Measurements from ENCODE around the gene IGFN1. TPM values are rescaled to one million over a fixed set of nuclear protein-coding genes. Genes with fewer than 3 reads are reported as not detected.

Gene IGFN1
- total and polyA plus RNA-seq, 2 donors from 2014 or later, result 2.8 TPM; not detected in 1

DNA sequence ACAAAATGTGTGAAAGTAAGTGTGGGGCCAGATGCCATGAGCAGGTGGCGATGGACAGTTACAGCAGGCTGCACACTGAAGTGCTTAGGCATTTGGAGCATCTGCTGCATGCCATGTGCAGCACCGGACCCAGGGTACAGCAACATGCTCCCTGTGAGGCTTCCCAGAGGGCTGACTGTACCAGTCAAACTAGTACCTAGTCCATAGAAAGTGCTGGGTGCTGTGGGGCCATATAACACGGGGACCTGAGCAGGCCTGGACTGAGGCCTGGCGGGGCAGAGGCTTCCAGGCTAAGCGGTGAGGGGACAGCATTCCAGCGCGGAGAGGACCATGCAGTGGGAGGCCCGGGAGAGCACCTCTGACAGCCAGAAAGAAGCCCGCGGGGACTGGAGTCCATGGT lies 62.8 kb downstream of the IGFN1 start:
- DNase-seq (peak in 1 of 5 donors; percentile 53), FAIRE-seq (no peak)
- Histone ChIP-seq H3K4me1 (ENCODE audit: control insufficient read depth in 2 of 3, insufficient read depth in 2 of 3, low read depth in 1 of 3, low read length in 3 of 3) (no peaks in the 10 kb centered on the region), H3K4me3 (ENCODE audit: low read length in 3 of 3) (no peak overlapping the region), H3K27me3 (ENCODE audit: control insufficient read depth, insufficient read depth, low read length) (no peaks in the 10 kb centered on the region), H3K9me3 (ENCODE audit: control insufficient read depth in 2 of 3, insufficient read depth in 1 of 3, low read length in 3 of 3) (no peaks in the 10 kb centered on the region), H3K9ac (ENCODE audit: low read length in 3 of 3) (no peak overlapping the region), H3K36me3 (ENCODE audit: control insufficient read depth in 2 of 3, insufficient read depth in 3 of 3, low read length in 3 of 3) (no peaks in the 10 kb centered on the region), H3K27ac (ENCODE audit: low read depth in 2 of 2, low read length in 2 of 2) (no peak overlapping the region)
- intact Hi-C loops (cut with DNase I), result loop anchor here (5.0 kb wide), 1 partner anchor 109 kb away; no protein-coding TSS in a partner anchor
- TF ChIP-seq CTCF (IDR thresholded peaks at IDR 0.05; ENCODE audit: borderline replicate concordance, extremely low read depth, insufficient read depth), result no peak

DNA sequence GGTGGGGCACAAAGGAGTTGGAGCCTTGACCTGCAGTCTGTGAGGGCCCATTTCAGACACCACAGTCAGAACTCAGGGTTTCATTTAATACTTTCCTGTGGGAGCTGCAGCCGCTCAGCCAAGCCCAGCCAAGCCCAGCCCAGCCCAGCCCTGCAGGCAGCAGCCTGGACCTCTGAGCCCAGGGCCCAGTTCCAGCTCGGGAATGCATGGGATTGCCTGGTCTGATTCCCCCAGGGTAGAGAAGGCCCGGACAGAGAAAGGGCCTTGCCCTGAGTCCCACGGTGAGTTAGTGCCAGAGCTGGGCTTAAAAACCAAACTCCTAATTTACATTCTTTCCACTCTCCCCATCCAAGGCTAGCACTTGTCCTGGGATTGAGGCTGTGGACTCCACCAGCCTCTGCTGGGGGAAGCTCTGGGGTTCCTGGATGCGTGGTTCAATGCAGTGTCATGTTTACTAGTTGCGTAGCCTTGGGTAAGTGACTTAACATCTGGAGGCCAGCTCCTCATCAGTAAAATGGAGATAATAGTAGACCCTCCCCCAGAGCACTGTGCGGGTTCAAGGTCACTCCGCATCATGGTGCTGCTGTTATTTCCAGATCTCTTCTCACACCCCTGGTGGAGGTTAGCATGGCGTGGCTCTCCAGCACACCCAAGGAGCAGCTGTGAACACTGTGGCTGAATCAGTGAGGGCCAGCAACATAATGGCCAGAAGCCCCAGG lies 63.4 kb downstream of the IGFN1 start:
- Histone ChIP-seq H3K9me3 (ENCODE audit: control insufficient read depth in 2 of 3, insufficient read depth in 1 of 3, low read length in 3 of 3) (no peaks in the 10 kb centered on the region), H3K36me3 (ENCODE audit: control insufficient read depth in 2 of 3, insufficient read depth in 3 of 3, low read length in 3 of 3) (no peaks in the 10 kb centered on the region), H3K27ac (ENCODE audit: low read depth in 2 of 2, low read length in 2 of 2) (no peak overlapping the region), H3K4me3 (ENCODE audit: low read length in 3 of 3) (no peak overlapping the region), H3K27me3 (ENCODE audit: control insufficient read depth, insufficient read depth, low read length) (no peaks in the 10 kb centered on the region), H3K4me1 (ENCODE audit: control insufficient read depth in 2 of 3, insufficient read depth in 2 of 3, low read depth in 1 of 3, low read length in 3 of 3) (no peaks in the 10 kb centered on the region), H3K9ac (ENCODE audit: low read length in 3 of 3) (no peak overlapping the region)
- no peak for TF ChIP-seq CTCF (IDR thresholded peaks at IDR 0.05; ENCODE audit: borderline replicate concordance, extremely low read depth, insufficient read depth)
- no peak for FAIRE-seq
- no peak for DNase-seq
- intact Hi-C loops (cut with DNase I), result loop anchor here (5.0 kb wide), 1 partner anchor 108 kb away; no protein-coding TSS in a partner anchor

DNA sequence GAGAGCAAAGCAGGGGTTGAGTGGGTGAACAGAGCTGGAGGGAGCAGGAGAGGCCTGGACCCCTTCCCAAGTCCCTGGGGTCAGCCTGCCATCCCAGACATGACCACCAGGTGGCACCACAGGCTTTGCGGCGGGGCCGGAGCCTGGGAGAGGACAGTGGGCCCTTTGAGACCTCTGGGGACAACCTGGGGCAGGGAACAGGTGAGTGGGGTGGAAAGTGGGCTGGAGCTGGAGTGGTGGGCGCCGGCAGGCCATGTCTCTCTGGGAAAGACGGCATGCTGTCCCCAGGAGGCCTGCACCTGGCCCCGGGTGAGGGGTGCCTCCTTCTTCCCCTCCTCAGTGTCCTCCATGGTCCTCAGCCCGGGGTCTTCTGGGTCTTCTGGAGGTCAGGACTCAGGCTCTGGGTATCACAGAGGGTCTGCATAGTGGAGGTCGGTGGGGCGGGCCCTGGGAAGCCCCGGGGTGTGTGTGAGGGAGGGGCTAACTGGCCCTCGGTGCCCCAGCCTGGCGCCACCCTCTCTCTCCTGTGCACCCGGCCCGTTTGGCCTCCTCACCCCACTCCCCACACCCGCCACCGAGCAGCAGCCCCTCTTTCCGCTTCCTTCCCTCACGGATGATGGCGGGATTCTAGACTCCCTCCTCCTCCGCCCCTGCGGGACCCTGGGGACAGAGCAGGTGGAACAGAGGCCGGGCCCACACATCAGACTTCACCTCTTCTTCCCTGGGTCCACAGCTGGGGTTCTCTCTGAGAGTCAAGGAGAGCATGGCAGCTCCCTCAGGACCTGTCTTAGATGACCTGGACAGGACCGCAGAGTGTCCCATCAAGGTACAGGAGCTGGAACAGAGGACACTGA lies 64.2 kb downstream of the IGFN1 start:
- Histone ChIP-seq H3K4me3 (ENCODE audit: low read length in 3 of 3) (no peak overlapping the region), H3K4me1 (ENCODE audit: control insufficient read depth in 2 of 3, insufficient read depth in 2 of 3, low read depth in 1 of 3, low read length in 3 of 3) (no peaks in the 10 kb centered on the region), H3K36me3 (ENCODE audit: control insufficient read depth in 2 of 3, insufficient read depth in 3 of 3, low read length in 3 of 3) (no peaks in the 10 kb centered on the region), H3K27ac (ENCODE audit: low read depth in 2 of 2, low read length in 2 of 2) (no peak overlapping the region), H3K27me3 (ENCODE audit: control insufficient read depth, insufficient read depth, low read length) (no peaks in the 10 kb centered on the region), H3K9ac (ENCODE audit: low read length in 3 of 3) (no peak overlapping the region), H3K9me3 (ENCODE audit: control insufficient read depth in 2 of 3, insufficient read depth in 1 of 3, low read length in 3 of 3) (no peaks in the 10 kb centered on the region)
- TF ChIP-seq CTCF (IDR thresholded peaks at IDR 0.05; ENCODE audit: borderline replicate concordance, extremely low read depth, insufficient read depth), result peak; percentile 90
- intact Hi-C loops (cut with DNase I), result loop anchor here (5.0 kb wide), 1 partner anchor 107 kb away; no protein-coding TSS in a partner anchor
- DNase-seq, result peak; percentile 56 to 85 (median 80)
- FAIRE-seq, result no peak
